Endothelial cell of umbilical vein (primary cell): Measurements from ENCODE around the gene TMEM178B. TPM values are rescaled to one million over a fixed set of nuclear protein-coding genes. Genes with fewer than 3 reads are reported as not detected.

Experiments
- BruUV-seq: library from RNA; stranded (reverse); fragments of 400-500 nt; replicated peaks from 2 replicates; lab custom pipeline; 2021; lab: Mats Ljungman, UMichigan
- CTCF ChIA-PET: fragments of 300-600, 350-600 bp; sonication (Branson Sonifier 250); formaldehyde crosslinking; loops from one replicate; lab custom pipeline; 2021; ENCODE audit warnings: antibody characterized with exemption, inconsistent platforms; lab: Charles Lee
- POLR2A ChIA-PET: fragments of 300-600, 350-600 bp; sonication (Branson Sonifier 250); formaldehyde crosslinking; loops from one replicate; lab custom pipeline; 2021; ENCODE audit warnings: antibody characterized with exemption, inconsistent platforms; lab: Charles Lee
- DNase-seq: peaks from one replicate; pipeline ENCODE4 v3.0.0-alpha.2; 2011; ENCODE audit warnings: low read depth, low spot score
- FAIRE-seq: peaks from 2 replicates; lab custom pipeline; 2011; peaks lifted over from hg19 to GRCh38; lab: Jason Lieb, UNC
- H2AFZ ChIP-seq: 2 replicates; pipeline ENCODE4 v1.6.0; 2012; ENCODE audit warnings: low read depth, low read length, control low read depth, inconsistent platforms
- H3K27ac ChIP-seq: 2 replicates; pipeline ENCODE4 v1.5.1; 2011; ENCODE audit warnings: low read depth, mild to moderate bottlenecking, control low read depth, low read length, moderate library complexity; ENCODE audit not compliant: insufficient read depth
- H3K27me3 ChIP-seq, 2 experiments: 2 replicates each; pipeline versions ENCODE4 v1.6.0 to v1.6.1; 2011; ENCODE audit warnings: low read length in 2 of 2, mixed read lengths in 1 of 2; ENCODE audit not compliant: control insufficient read depth in 2 of 2, insufficient read depth in 2 of 2
- H3K36me3 ChIP-seq, 2 experiments: 2 replicates in 1 of 2; 3 replicates in 1 of 2; pipeline ENCODE4 v1.5.1; 2011; ENCODE audit warnings: low read length in 2 of 2, mild to moderate bottlenecking in 1 of 2, moderate library complexity in 1 of 2; ENCODE audit not compliant: control insufficient read depth in 2 of 2, insufficient read depth in 2 of 2; ENCODE audit errors: extremely low read depth in 1 of 2
- H3K4me1 ChIP-seq: 3 replicates; pipeline ENCODE4 v1.5.1; 2011; ENCODE audit warnings: mild to moderate bottlenecking, low read length; ENCODE audit not compliant: control insufficient read depth, insufficient read depth; ENCODE audit errors: extremely low read depth
- H3K4me2 ChIP-seq: 2 replicates; pipeline ENCODE4 v1.6.1; 2011; ENCODE audit warnings: low read length, control low read depth, mixed read lengths; ENCODE audit not compliant: insufficient read depth
- H3K4me3 ChIP-seq, 3 experiments: fragments of 200-600 bp in 1 of 3; sonication (generic), shearing (Covaris generic) in 1 of 3; replicated peaks in 1 of 3; 2 replicates each; pipeline ENCODE4 v1.5.1; 2011 to 2016; ENCODE audit warnings: control low read depth in 3 of 3, low read length in 3 of 3, mild to moderate bottlenecking in 2 of 3, inconsistent platforms in 1 of 3, low read depth in 1 of 3, moderate library complexity in 1 of 3; ENCODE audit not compliant: insufficient read depth in 1 of 3
- H3K79me2 ChIP-seq: 2 replicates; pipeline ENCODE4 v1.6.0; 2012; ENCODE audit warnings: low read length, inconsistent platforms; ENCODE audit not compliant: control insufficient read depth, insufficient read depth
- H3K9ac ChIP-seq: replicated peaks from 2 replicates; pipeline ENCODE3; 2011; ENCODE audit warnings: low read length, control low read depth; ENCODE audit not compliant: insufficient read depth; ENCODE audit errors: extremely low read depth
- H3K9me1 ChIP-seq: replicated peaks from 3 replicates; pipeline ENCODE4 v1.6.0; 2011; ENCODE audit warnings: mild to moderate bottlenecking, low read length; ENCODE audit not compliant: control insufficient read depth, insufficient read depth; ENCODE audit errors: extremely low read depth
- H3K9me3 ChIP-seq: replicated peaks from 2 replicates; pipeline ENCODE4 v1.5.1; 2012; ENCODE audit warnings: low read length, inconsistent platforms; ENCODE audit not compliant: control insufficient read depth, insufficient read depth
- H4K20me1 ChIP-seq: replicated peaks from 2 replicates; pipeline ENCODE3; 2011; ENCODE audit warnings: mild to moderate bottlenecking, low read length; ENCODE audit not compliant: control insufficient read depth, insufficient read depth; ENCODE audit errors: extremely low read depth
- EZH2 ChIP-seq: IDR thresholded peaks from 2 replicates; pipeline ENCODE4 v1.6.1; 2012; ENCODE audit warnings: borderline replicate concordance, low read depth, mild to moderate bottlenecking, moderate library complexity, low read length, inconsistent platforms; ENCODE audit not compliant: severe bottlenecking
- GATA2 ChIP-seq: IDR thresholded peaks from 2 replicates; pipeline ENCODE4 v1.7.0; 2011; ENCODE audit warnings: low read depth, mild to moderate bottlenecking, moderate library complexity, mixed read lengths, low read length; ENCODE audit not compliant: insufficient read length, insufficient read depth
- JUN ChIP-seq: IDR thresholded peaks from 2 replicates; pipeline ENCODE4 v1.6.1; 2011; ENCODE audit warnings: borderline replicate concordance, low read depth; ENCODE audit not compliant: insufficient read length, insufficient read depth
- POLR2AphosphoS5 ChIP-seq: IDR thresholded peaks from 2 replicates; pipeline ENCODE4 v1.6.1; 2012; ENCODE audit warnings: low read depth, mild to moderate bottlenecking, control low read depth, low read length, moderate library complexity; ENCODE audit not compliant: insufficient read depth
- dilution Hi-C: fragments of 300-500 bp; cut with MboI; formaldehyde crosslinking; loops from one replicate; pipeline ENCODE4 v1.15.0; 2019; ENCODE audit warnings: low sequenced_read_pairs; ENCODE audit not compliant: extremely low pct_ligation_motif_present
- intact Hi-C: fragments of 100-400 bp; cut with micrococcal nuclease; formaldehyde crosslinking; loops from one replicate; pipeline ENCODE4 v1.10.0; 2022
- polyA plus RNA-seq, 4 experiments: library from polyadenylated mRNA; depleted of rRNA in 3 of 4; stranded (reverse) in 3 of 4; unstranded in 1 of 4; fragments of >200 nt; gene quantifications; 2 replicates each; pipeline versions ENCODE4 v1.2.1 to v1.2.3, GENCODE V29; 2011 to 2012; ENCODE audit warnings: missing spikeins in 1 of 4
- total RNA-seq: library from RNA; stranded (reverse); gene quantifications from 2 replicates; pipeline ENCODE4 v1.2.3, GENCODE V29; 2021
- TF ChIP-seq, protein P1 (sequence below), 2 donors: IDR thresholded peaks; 1 replicate in 1 of 2; 2 replicates in 1 of 2; pipeline ENCODE4 v1.5.1; 2011; ENCODE audit warnings: low read length in 2 of 2, mild to moderate bottlenecking in 2 of 2, moderate library complexity in 2 of 2, control low read depth in 1 of 2, inconsistent platforms in 1 of 2, low read depth in 1 of 2; ENCODE audit not compliant: insufficient read depth in 1 of 2; ENCODE audit errors: extremely low read depth in 1 of 2
- TF ChIP-seq, protein P2 (sequence below): IDR thresholded peaks from 2 replicates; pipeline ENCODE4 v1.6.1; 2011; ENCODE audit not compliant: insufficient read depth, insufficient read length

TMEM178B gene
- total and polyA plus RNA-seq, 2 donors (not counting 3 experiments of a cell fraction or from before 2014, with no cell fraction given) = not detected

DNA sequence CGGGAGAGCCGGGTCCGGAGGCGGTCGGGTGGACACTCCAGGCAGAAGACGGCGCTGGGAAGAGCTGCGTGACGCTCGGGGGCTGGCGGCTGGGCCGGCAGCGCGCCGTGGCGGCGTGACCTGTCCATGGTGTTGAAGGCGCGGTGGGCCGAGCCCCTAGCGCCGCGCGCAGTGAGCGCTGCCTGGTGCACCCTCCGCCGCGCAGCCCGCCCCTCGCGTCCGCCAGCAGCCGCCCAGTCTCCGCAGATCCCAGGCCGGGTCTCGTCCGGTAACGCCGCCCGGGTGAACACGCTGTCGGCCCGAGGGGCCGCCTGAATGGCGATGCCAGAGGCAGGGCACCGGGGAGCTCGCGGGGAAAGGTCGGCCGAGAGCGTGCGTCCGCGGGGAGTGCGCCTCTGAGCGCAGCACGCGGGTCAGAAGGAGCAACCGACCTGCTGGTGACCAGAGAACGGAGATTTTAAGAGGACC lies 657 bp upstream of the TMEM178B start:
- dilution Hi-C loops (no loop called here), intact Hi-C loops (loop anchor here (2.0 to 5.0 kb wide), 2 partner anchors 460 to 579 kb away; no protein-coding TSS in a partner anchor)
- no TSS peak for BruUV-seq
- Histone ChIP-seq H3K9me3 (no peaks in the 10 kb centered on the region), H3K27ac (no peak overlapping the region), H4K20me1 (no peaks in the 10 kb centered on the region), H3K36me3 (no peaks in the 10 kb centered on the region), H3K4me3 (peak overlapping the region in 1 of 3 experiments; percentile 12), H3K27me3 (peaks cover 39 to 57% of the 10 kb centered on the region in 2 experiments), H3K4me2 (peak overlapping the region; percentile 26), H3K9ac (no peak overlapping the region), H3K9me1 (no peaks in the 10 kb centered on the region), H3K79me2 (no peaks in the 10 kb centered on the region), H3K4me1 (peaks cover 10% of the 10 kb centered on the region), H2AFZ (peak overlapping the region; percentile 50)
- TF ChIP-seq, protein P1, sequence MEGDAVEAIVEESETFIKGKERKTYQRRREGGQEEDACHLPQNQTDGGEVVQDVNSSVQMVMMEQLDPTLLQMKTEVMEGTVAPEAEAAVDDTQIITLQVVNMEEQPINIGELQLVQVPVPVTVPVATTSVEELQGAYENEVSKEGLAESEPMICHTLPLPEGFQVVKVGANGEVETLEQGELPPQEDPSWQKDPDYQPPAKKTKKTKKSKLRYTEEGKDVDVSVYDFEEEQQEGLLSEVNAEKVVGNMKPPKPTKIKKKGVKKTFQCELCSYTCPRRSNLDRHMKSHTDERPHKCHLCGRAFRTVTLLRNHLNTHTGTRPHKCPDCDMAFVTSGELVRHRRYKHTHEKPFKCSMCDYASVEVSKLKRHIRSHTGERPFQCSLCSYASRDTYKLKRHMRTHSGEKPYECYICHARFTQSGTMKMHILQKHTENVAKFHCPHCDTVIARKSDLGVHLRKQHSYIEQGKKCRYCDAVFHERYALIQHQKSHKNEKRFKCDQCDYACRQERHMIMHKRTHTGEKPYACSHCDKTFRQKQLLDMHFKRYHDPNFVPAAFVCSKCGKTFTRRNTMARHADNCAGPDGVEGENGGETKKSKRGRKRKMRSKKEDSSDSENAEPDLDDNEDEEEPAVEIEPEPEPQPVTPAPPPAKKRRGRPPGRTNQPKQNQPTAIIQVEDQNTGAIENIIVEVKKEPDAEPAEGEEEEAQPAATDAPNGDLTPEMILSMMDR (IDR thresholded peaks at IDR 0.05; ENCODE audit: extremely low read depth in 1 of 2, insufficient read depth in 1 of 2, low read depth in 1 of 2, low read length in 2 of 2) = no peak
- TF ChIP-seq, protein P2, sequence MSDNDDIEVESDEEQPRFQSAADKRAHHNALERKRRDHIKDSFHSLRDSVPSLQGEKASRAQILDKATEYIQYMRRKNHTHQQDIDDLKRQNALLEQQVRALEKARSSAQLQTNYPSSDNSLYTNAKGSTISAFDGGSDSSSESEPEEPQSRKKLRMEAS = no peak
- TF ChIP-seq JUN (no peak), POLR2AphosphoS5 (no peak), GATA2 (no peak), EZH2 (peak; percentile 37)
- peak; percentile 31 for DNase-seq
- no peak for FAIRE-seq
- ChIA-PET POLR2A (no interaction called here), CTCF (interaction anchor here (0.9 to 1.9 kb wide), 3 partner anchors 461 to 582 kb away, joined by 3 to 8 read pairs (median 3); no protein-coding TSS in a partner anchor)
